OCI-LY3 (cell line): Measurements from ENCODE around the gene PLA2G4F.

Experiments used
- H2AFZ ChIP-seq: fragments of 200-600, 300-600 bp; shearing (Covaris generic); 2 replicates; pipeline ENCODE4 v1.6.0; 2014; ENCODE audit warnings: antibody characterized with exemption, low read depth, low read length
- H3K27ac ChIP-seq: fragments of 200-600, 300-600 bp; sonication (generic); 2 replicates; pipeline ENCODE4 v1.5.1; 2014; ENCODE audit warnings: mild to moderate bottlenecking, low read length, moderate library complexity, mixed read lengths
- H3K27me3 ChIP-seq: fragments of 200-600, 300-600 bp; sonication (generic); 2 replicates; pipeline ENCODE4 v1.6.1; 2014; ENCODE audit warnings: low read depth, low read length, mixed read lengths
- H3K36me3 ChIP-seq: fragments of 200-600, 300-600 bp; sonication (generic); replicated peaks from 2 replicates; pipeline ENCODE3; 2014; ENCODE audit warnings: low read depth, low read length, mixed read lengths
- H3K4me1 ChIP-seq: fragments of 300-600, 200-600 bp; sonication (generic); 2 replicates; pipeline ENCODE4 v1.6.1; 2014; ENCODE audit warnings: low read length, mixed read lengths
- H3K4me2 ChIP-seq: fragments of 200-600, 300-600 bp; sonication (generic); 2 replicates; pipeline ENCODE4 v1.6.1; 2014; ENCODE audit warnings: low read length, mixed read lengths
- H3K4me3 ChIP-seq: fragments of 300-600, 200-600 bp; sonication (generic); 2 replicates; pipeline ENCODE4 v1.5.1; 2014; ENCODE audit warnings: antibody characterized with exemption, mild to moderate bottlenecking, low read length, moderate library complexity
- H3K79me2 ChIP-seq: fragments of 300-600, 200-600 bp; shearing (Covaris generic); 2 replicates; pipeline ENCODE4 v1.6.1; 2014; ENCODE audit warnings: mild to moderate bottlenecking, low read length, mixed read lengths
- H3K9ac ChIP-seq: fragments of 300-600, 200-600 bp; shearing (Covaris generic); 2 replicates; pipeline ENCODE4 v1.6.0; 2014; ENCODE audit warnings: mild to moderate bottlenecking, low read length, moderate library complexity
- H3K9me3 ChIP-seq: fragments of 200-600, 300-600 bp; shearing (Covaris generic); 2 replicates; pipeline ENCODE4 v1.6.1; 2014; ENCODE audit warnings: low read length, mixed read lengths; ENCODE audit not compliant: insufficient read depth
- H4K20me1 ChIP-seq: fragments of 200-600, 300-600 bp; sonication (generic); 2 replicates; pipeline ENCODE4 v1.6.1; 2016; ENCODE audit warnings: low read length, mixed read lengths; ENCODE audit not compliant: insufficient read depth
- EZH2phosphoT487 ChIP-seq: fragments of 200-600 bp; shearing (Covaris generic); IDR thresholded peaks from 2 replicates; pipeline ENCODE4 v1.6.1; 2018; ENCODE audit warnings: antibody characterized with exemption, mixed run types, low read depth
- TF ChIP-seq, protein P1 (sequence below): fragments of 200-600, 300-600 bp; sonication (generic); IDR thresholded peaks from 2 replicates; pipeline ENCODE4 v1.5.1; 2014; ENCODE audit warnings: antibody characterized with exemption, low read length, low read depth

Gene PLA2G4F

DNA sequence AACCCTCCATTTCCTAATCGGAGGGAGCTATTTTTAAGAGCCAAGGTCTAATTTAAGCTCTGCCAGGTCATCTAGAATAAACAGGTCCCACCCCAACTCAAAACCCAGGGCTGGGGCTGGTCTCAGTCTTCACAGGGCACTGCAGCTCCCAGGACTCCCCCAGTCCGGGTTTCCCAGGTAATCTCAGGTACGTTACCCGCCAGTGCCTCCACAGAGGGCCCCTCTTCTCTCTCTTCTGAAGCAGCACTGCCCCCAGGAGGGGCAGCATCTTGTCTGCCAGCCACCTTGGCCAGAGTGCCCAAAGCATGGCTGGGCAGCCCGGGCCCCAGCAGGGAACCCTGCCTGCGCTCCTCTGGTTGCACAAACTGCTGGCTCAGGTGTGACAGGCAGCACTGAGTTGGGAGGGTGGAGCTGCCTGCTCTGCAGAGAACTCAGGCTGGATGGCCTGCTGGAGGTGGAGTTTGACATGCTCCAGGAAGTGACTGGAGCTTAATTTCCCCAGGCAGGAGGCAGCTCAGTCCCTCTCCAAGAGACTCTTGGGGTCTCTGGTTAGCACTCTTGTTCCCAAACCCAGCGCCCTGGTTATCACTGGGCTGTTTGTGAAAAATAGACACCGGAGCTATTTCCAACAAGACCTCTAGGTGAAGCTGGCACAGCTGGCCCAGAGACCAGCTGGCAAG lies at the start of gene PLA2G4F:
PLA2G4F (minus strand) TSS at position 394 of the 680 bp plus-strand sequence; CDS start at position 307, 87 bp downstream.
- Histone ChIP-seq H3K9ac (no peak within 1 kb of the TSS), H3K36me3 (peaks cover 18% of the 10 kb centered on the region), H3K4me1 (no peaks in the 10 kb centered on the region), H3K27ac (no peak within 1 kb of the TSS), H3K9me3 (no peaks in the 10 kb centered on the region), H3K4me3 (no peak within 1 kb of the TSS), H4K20me1 (no peaks in the 10 kb centered on the region), H3K4me2 (no peak within 1 kb of the TSS), H2AFZ (no peak within 1 kb of the TSS), H3K79me2 (no peaks in the 10 kb centered on the region), H3K27me3 (no peaks in the 10 kb centered on the region)
- TF ChIP-seq, protein P1, sequence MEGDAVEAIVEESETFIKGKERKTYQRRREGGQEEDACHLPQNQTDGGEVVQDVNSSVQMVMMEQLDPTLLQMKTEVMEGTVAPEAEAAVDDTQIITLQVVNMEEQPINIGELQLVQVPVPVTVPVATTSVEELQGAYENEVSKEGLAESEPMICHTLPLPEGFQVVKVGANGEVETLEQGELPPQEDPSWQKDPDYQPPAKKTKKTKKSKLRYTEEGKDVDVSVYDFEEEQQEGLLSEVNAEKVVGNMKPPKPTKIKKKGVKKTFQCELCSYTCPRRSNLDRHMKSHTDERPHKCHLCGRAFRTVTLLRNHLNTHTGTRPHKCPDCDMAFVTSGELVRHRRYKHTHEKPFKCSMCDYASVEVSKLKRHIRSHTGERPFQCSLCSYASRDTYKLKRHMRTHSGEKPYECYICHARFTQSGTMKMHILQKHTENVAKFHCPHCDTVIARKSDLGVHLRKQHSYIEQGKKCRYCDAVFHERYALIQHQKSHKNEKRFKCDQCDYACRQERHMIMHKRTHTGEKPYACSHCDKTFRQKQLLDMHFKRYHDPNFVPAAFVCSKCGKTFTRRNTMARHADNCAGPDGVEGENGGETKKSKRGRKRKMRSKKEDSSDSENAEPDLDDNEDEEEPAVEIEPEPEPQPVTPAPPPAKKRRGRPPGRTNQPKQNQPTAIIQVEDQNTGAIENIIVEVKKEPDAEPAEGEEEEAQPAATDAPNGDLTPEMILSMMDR: no peak
- no peak for TF ChIP-seq EZH2phosphoT487

GRCh38 chr15:42203891-42204290 lies 47.5 kb upstream of the PLA2G4F start:
- Histone ChIP-seq H3K4me3 (no peak overlapping the region), H2AFZ (no peak overlapping the region), H3K27me3 (no peaks in the 10 kb centered on the region), H3K27ac (no peak overlapping the region), H3K9me3 (no peaks in the 10 kb centered on the region), H3K4me2 (no peak overlapping the region), H3K79me2 (peaks cover 19% of the 10 kb centered on the region), H3K9ac (no peak overlapping the region), H3K36me3 (peaks cover 10% of the 10 kb centered on the region), H3K4me1 (peaks cover 11% of the 10 kb centered on the region), H4K20me1 (no peaks in the 10 kb centered on the region)
- TF ChIP-seq, protein P1: no peak
- TF ChIP-seq EZH2phosphoT487: no peak

- Histone ChIP-seq H3K9me3 (no peaks in the 10 kb centered on the region), H2AFZ (no peak overlapping the region), H3K4me2 (no peak overlapping the region), H3K79me2 (peaks cover 15% of the 10 kb centered on the region), H3K27ac (no peak overlapping the region), H3K4me3 (no peak overlapping the region), H3K27me3 (no peaks in the 10 kb centered on the region), H3K36me3 (peaks cover 16% of the 10 kb centered on the region), H4K20me1 (no peaks in the 10 kb centered on the region), H3K9ac (no peak overlapping the region), H3K4me1 (peaks cover 7% of the 10 kb centered on the region)
- no peak for TF ChIP-seq EZH2phosphoT487
- TF ChIP-seq, protein P1: no peak
Measured at GRCh38 chr15:42202653-42203052, 46.2 kb upstream of the PLA2G4F start.

DNA sequence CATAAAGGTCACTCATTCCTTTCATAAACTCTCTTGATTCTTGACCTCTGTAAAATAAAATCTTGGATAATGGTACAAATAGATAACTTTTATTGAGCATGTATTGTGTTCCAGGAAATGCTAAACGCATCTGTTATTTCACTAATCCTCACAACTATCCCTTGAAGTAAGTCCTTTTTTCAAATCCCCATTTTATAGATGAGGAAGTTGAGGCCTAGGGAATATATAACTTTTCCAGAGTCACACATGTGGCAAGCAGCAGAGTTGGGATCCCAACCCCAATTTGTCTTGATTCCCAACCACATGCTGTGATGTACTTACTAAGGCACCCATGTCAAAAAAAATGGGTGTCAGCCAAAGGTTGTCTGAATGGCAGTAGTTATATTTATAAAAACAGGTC lies 45.4 kb upstream of the PLA2G4F start:
- no peak overlapping the region for H2AFZ ChIP-seq
- no peak overlapping the region for H3K4me2 ChIP-seq
- peaks cover 16% of the 10 kb centered on the region for H3K36me3 ChIP-seq
- peaks cover 7% of the 10 kb centered on the region for H3K79me2 ChIP-seq
- H3K9me3 ChIP-seq: no peaks in the 10 kb centered on the region
- no peak overlapping the region for H3K27ac ChIP-seq
- no peaks in the 10 kb centered on the region; the same call in 1 of the 2 replicates for H3K4me1 ChIP-seq
- no peaks in the 10 kb centered on the region for H4K20me1 ChIP-seq
- H3K27me3 ChIP-seq: no peaks in the 10 kb centered on the region
- no peak for TF ChIP-seq EZH2phosphoT487
- TF ChIP-seq, protein P1: no peak
- no peak overlapping the region for H3K4me3 ChIP-seq
- no peak overlapping the region for H3K9ac ChIP-seq
